Activated naive CD8-positive, alpha-beta T cell treated with anti-CD3 and anti-CD28 coated beads, Interleukin-2, amount 10 ng/mL, durations not matched to agents 7 days and 5 days (primary cell): ENCODE data around the gene CAV3. TPM values are rescaled to one million over a fixed set of nuclear protein-coding genes. Genes with fewer than 3 reads are reported as not detected.

Experiments
- ATAC-seq: fragments of 150-1000 bp; cut with Tn5 transposase; one replicate; pipeline ENCODE4 v1.10.0; 2021; ENCODE audit warnings: low read depth, moderate library complexity
- POLR2A ChIA-PET: fragments of 350-600 bp; sonication (Branson Sonifier 250); formaldehyde crosslinking; loops from one replicate; lab custom pipeline; 2021; ENCODE audit warnings: antibody characterized with exemption; lab: Charles Lee
- DNase-seq: peaks from one replicate; pipeline ENCODE4 v3.0.0; 2021
- H3K27ac Mint-ChIP-seq: one replicate; pipeline ENCODE4 v1.8.0; 2022; ENCODE audit warnings: mild to moderate bottlenecking, mixed read lengths
- H3K27me3 Mint-ChIP-seq: one replicate; pipeline ENCODE4 v1.8.0; 2022; ENCODE audit warnings: mild to moderate bottlenecking, moderate library complexity, mixed read lengths
- H3K36me3 Mint-ChIP-seq: one replicate; pipeline ENCODE4 v1.8.0; 2021; ENCODE audit warnings: mild to moderate bottlenecking, mixed read lengths
- H3K4me1 Mint-ChIP-seq: one replicate; pipeline ENCODE4 v1.8.0; 2021; ENCODE audit warnings: mixed read lengths
- H3K4me3 Mint-ChIP-seq: one replicate; pipeline ENCODE4 v1.8.0; 2022; ENCODE audit warnings: mild to moderate bottlenecking, moderate library complexity, mixed read lengths
- H3K9me3 Mint-ChIP-seq: one replicate; pipeline ENCODE4 v1.8.0; 2021; ENCODE audit warnings: mixed read lengths
- total RNA-seq, 2 experiments: library from RNA; stranded (reverse); gene quantifications; one replicate each; pipeline ENCODE4 v1.2.3, GENCODE V29; 2021

Gene CAV3
- total RNA-seq, 2 experiments from 2014 or later, result not detected

GRCh38 chr3:8776406-8776805 lies 42.8 kb downstream of the CAV3 start:
- Mint-ChIP-seq H3K27ac (no peak overlapping the region), H3K4me3 (no peak overlapping the region), H3K9me3 (no peaks in the 10 kb centered on the region), H3K36me3 (no peaks in the 10 kb centered on the region), H3K27me3 (peaks cover 6% of the 10 kb centered on the region), H3K4me1 (no peaks in the 10 kb centered on the region)
- ATAC-seq, result no peak
- DNase-seq, result no peak
- POLR2A ChIA-PET, result no interaction called here

- POLR2A ChIA-PET, result no interaction called here
- Mint-ChIP-seq H3K27me3 (peaks cover 6% of the 10 kb centered on the region), H3K27ac (no peak overlapping the region), H3K4me1 (no peaks in the 10 kb centered on the region), H3K9me3 (no peaks in the 10 kb centered on the region), H3K36me3 (no peaks in the 10 kb centered on the region), H3K4me3 (no peak overlapping the region)
- no peak for DNase-seq
- no peak for ATAC-seq
Observed at GRCh38 chr3:8777201-8777977, 43.8 kb downstream of the CAV3 start.

DNA sequence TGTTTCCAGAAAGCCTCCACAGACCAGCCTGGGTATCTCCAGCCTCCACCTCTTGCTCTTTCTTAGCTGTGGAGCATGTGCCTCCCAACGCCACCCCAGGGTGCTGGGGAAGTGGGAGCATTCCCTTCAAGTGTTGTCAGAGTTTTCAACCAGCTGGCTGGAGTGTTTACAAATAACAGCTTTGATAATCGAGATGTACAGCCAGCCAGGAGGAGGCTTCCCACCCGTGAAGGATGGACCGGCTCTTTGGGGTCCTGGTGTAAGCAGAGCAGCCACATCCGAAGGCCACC lies 44.3 kb downstream of the CAV3 start:
- DNase-seq, result no peak
- POLR2A ChIA-PET, result no interaction called here
- no peak overlapping the region for H3K27ac Mint-ChIP-seq
- H3K4me3 Mint-ChIP-seq, result no peak overlapping the region
- peaks cover 6% of the 10 kb centered on the region for H3K27me3 Mint-ChIP-seq
- H3K4me1 Mint-ChIP-seq, result no peaks in the 10 kb centered on the region
- no peaks in the 10 kb centered on the region for H3K9me3 Mint-ChIP-seq
- ATAC-seq, result no peak
- H3K36me3 Mint-ChIP-seq, result no peaks in the 10 kb centered on the region

DNA sequence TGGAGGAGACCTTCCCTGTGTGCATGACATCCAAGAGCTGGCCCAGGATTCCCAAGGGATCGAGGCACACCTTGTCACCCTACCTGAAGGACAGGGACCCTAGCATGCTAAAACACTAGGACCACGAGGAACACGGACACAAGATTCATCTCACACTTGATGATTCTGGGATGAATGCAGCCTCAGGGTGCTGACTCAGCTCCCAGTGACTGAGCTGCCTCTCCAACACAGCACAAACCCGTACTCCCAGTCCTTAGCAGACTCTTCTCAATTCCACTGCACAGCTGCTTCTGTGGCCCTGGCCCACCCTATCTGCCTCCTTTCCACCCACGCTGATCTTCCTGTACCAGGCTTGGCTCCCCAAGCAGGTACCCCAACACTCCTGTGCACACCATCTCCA lies 44.9 kb downstream of the CAV3 start:
- DNase-seq, result no peak
- no peaks in the 10 kb centered on the region for H3K4me1 Mint-ChIP-seq

DNA sequence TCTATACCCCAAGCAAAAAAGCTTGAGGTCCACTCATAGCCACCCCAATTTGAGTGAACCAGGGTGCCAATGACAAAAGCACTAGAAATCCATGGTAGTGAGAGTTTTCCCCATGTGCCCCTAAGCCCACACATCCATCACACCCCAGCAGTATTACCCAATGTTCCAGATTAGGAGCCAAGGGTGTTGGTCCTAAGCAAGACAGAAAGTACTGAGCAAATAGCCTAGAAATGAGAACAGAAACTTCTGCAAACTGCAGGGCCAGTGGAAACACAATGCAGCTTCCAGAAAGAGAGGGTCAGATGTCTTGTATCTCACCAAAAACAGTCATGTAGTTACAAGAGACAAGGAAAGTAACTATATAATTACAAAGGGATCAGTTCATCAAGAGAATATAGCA lies 46.7 kb downstream of the CAV3 start:
- no peak for ATAC-seq
- POLR2A ChIA-PET, result no interaction called here
- Mint-ChIP-seq H3K4me1 (no peaks in the 10 kb centered on the region), H3K27me3 (peaks cover 6% of the 10 kb centered on the region), H3K4me3 (no peak overlapping the region), H3K9me3 (no peaks in the 10 kb centered on the region), H3K36me3 (no peaks in the 10 kb centered on the region), H3K27ac (no peak overlapping the region)
- no peak for DNase-seq

More for the DNA sequence above, 44.9 kb downstream of the CAV3 start:
- POLR2A ChIA-PET, result no interaction called here
- no peak overlapping the region for H3K4me3 Mint-ChIP-seq
- peaks cover 6% of the 10 kb centered on the region for H3K27me3 Mint-ChIP-seq
- H3K36me3 Mint-ChIP-seq, result no peaks in the 10 kb centered on the region
- H3K9me3 Mint-ChIP-seq, result no peaks in the 10 kb centered on the region
- no peak overlapping the region for H3K27ac Mint-ChIP-seq
- ATAC-seq, result no peak

- no peaks in the 10 kb centered on the region for H3K4me1 Mint-ChIP-seq
- DNase-seq (no peak), ATAC-seq (no peak)
- no peaks in the 10 kb centered on the region for H3K36me3 Mint-ChIP-seq
- POLR2A ChIA-PET, result no interaction called here
- H3K4me3 Mint-ChIP-seq, result no peak overlapping the region
- H3K27me3 Mint-ChIP-seq, result peaks cover 6% of the 10 kb centered on the region
- no peak overlapping the region for H3K27ac Mint-ChIP-seq
- no peaks in the 10 kb centered on the region for H3K9me3 Mint-ChIP-seq
Observed at GRCh38 chr3:8784676-8785435, 51.3 kb downstream of the CAV3 start.

GRCh38 chr3:8790529-8790928 lies 56.9 kb downstream of the CAV3 start:
- Mint-ChIP-seq H3K4me3 (no peak overlapping the region), H3K4me1 (no peaks in the 10 kb centered on the region)
- no peak for ATAC-seq

DNA sequence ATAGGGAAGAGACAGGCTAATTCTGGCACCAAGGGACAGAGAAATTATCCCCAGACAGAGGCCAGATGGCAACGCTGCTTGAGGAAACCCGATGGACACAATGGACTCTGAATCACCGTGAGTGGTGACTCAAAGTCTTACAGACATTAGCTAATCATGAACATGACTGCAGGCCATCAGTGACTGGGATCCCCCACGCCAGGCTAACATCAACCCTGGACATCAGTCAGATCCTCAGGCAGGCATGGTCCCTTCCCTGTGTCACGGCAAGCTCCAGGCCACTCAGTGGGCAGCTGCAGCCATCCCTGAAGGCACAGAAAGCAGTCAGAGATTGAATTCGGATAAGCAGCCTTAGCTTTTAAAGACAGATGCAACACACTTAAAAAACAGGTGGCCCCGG lies 59.6 kb downstream of the CAV3 start:
- Mint-ChIP-seq H3K27ac (no peak overlapping the region), H3K4me1 (no peaks in the 10 kb centered on the region), H3K36me3 (no peaks in the 10 kb centered on the region), H3K27me3 (peaks cover 2% of the 10 kb centered on the region), H3K4me3 (no peak overlapping the region), H3K9me3 (peaks cover 2% of the 10 kb centered on the region)
- ATAC-seq (no peak), DNase-seq (no peak)
- POLR2A ChIA-PET, result no interaction called here

More at GRCh38 chr3:8790529-8790928, 56.9 kb downstream of the CAV3 start:
- H3K27ac Mint-ChIP-seq, result no peak overlapping the region
- peaks cover 6% of the 10 kb centered on the region for H3K27me3 Mint-ChIP-seq
- no peaks in the 10 kb centered on the region for H3K36me3 Mint-ChIP-seq
- peaks cover 2% of the 10 kb centered on the region for H3K9me3 Mint-ChIP-seq
- POLR2A ChIA-PET, result no interaction called here
- no peak for DNase-seq

GRCh38 chr3:8794247-8794646 lies 60.6 kb downstream of the CAV3 start:
- DNase-seq (no peak), ATAC-seq (no peak)
- Mint-ChIP-seq H3K4me3 (no peak overlapping the region), H3K36me3 (no peaks in the 10 kb centered on the region), H3K4me1 (no peaks in the 10 kb centered on the region), H3K27ac (no peak overlapping the region), H3K9me3 (peaks cover 2% of the 10 kb centered on the region), H3K27me3 (no peaks in the 10 kb centered on the region)
- POLR2A ChIA-PET, result no interaction called here

Other genes with a start within 250 kb of the CAV3 start
- under 1 TPM; 0.31 to 0.69 TPM for gene LMCD1, start 232.0 kb upstream of the CAV3 start, total RNA-seq
- not detected for gene SSUH2, start 89.0 kb upstream of the CAV3 start, total RNA-seq
- under 1 TPM; 0.42 to 0.45 TPM for gene OXTR, start 35.8 kb downstream of the CAV3 start, total RNA-seq
- gene RAD18, start 229.7 kb downstream of the CAV3 start, total RNA-seq, result 10 to 100 TPM; 30.9 to 31.1 TPM